Activated CD8-positive, alpha-beta memory T cell treated with anti-CD3 and anti-CD28 coated beads for 36 hours (primary cell): ENCODE results near the gene XIRP1. TPM values are rescaled to one million over a fixed set of nuclear protein-coding genes. Genes with fewer than 3 reads are reported as not detected.

ENCODE experiments used
- CTCF ChIA-PET: fragments of 350-600 bp; sonication (Branson Sonifier 250); formaldehyde crosslinking; loops from one replicate; lab custom pipeline; 2021; ENCODE audit warnings: antibody characterized with exemption; lab: Charles Lee
- POLR2A ChIA-PET: fragments of 350-600 bp; sonication (Branson Sonifier 250); formaldehyde crosslinking; loops from one replicate; lab custom pipeline; 2021; ENCODE audit warnings: antibody characterized with exemption; lab: Charles Lee
- total RNA-seq, 2 experiments: library from RNA; stranded (reverse); gene quantifications; one replicate each; pipeline ENCODE4 v1.2.3, GENCODE V29; 2021

Gene XIRP1
- total RNA-seq, 2 experiments from 2014 or later, result 4.2 to 4.3 TPM

- POLR2A ChIA-PET, result no interaction called here
- CTCF ChIA-PET, result interaction anchor here (0.6 to 0.7 kb wide), 2 partner anchors 146 to 241 kb away, joined by 3 read pairs; no protein-coding TSS in a partner anchor
These were observed 49.1 kb downstream of the XIRP1 start for GRCh38 chr3:39143051-39143885.

GRCh38 chr3:39142067-39142466 lies 50.3 kb downstream of the XIRP1 start:
- ChIA-PET POLR2A (no interaction called here), CTCF (interaction anchor here (0.9 kb wide), 1 partner anchor 11 kb away, joined by 3 read pairs; no protein-coding TSS in a partner anchor)

- ChIA-PET CTCF (interaction anchor here (0.9 kb wide), 1 partner anchor 11 kb away, joined by 3 read pairs; no protein-coding TSS in a partner anchor), POLR2A (no interaction called here)
These were observed 51.0 kb downstream of the XIRP1 start for GRCh38 chr3:39141171-39141995.

GRCh38 chr3:39140341-39140971 lies 51.9 kb downstream of the XIRP1 start:
- ChIA-PET POLR2A (no interaction called here), CTCF (no interaction called here)

GRCh38 chr3:39139442-39139841 lies 53.0 kb downstream of the XIRP1 start:
- POLR2A ChIA-PET, result no interaction called here

GRCh38 chr3:39138804-39139415 lies 53.5 kb downstream of the XIRP1 start:
- ChIA-PET POLR2A (no interaction called here), CTCF (interaction anchor here (1.6 kb wide), 1 partner anchor 150 kb away, joined by 5 read pairs; no protein-coding TSS in a partner anchor)

More at GRCh38 chr3:39139442-39139841, 53.0 kb downstream of the XIRP1 start:
- CTCF ChIA-PET, result interaction anchor here (1.6 kb wide), 1 partner anchor 149 kb away, joined by 5 read pairs; no protein-coding TSS in a partner anchor

- CTCF ChIA-PET, result interaction anchor here (1.6 kb wide), 1 partner anchor 150 kb away, joined by 5 read pairs; no protein-coding TSS in a partner anchor
- POLR2A ChIA-PET, result no interaction called here
These were observed 54.2 kb downstream of the XIRP1 start for GRCh38 chr3:39137991-39138803.

- ChIA-PET POLR2A (interaction anchor here (0.6 kb wide), 1 partner anchor 278 kb away, joined by 3 read pairs; no protein-coding TSS in a partner anchor), CTCF (no interaction called here)
These were observed 54.9 kb downstream of the XIRP1 start for GRCh38 chr3:39137435-39137936.

GRCh38 chr3:39136533-39137434 lies 55.6 kb downstream of the XIRP1 start:
- ChIA-PET CTCF (no interaction called here), POLR2A (interaction anchor here (0.6 to 1.1 kb wide), 2 partner anchors 11 to 279 kb away, joined by 3 to 4 read pairs; no protein-coding TSS in a partner anchor)

- ChIA-PET CTCF (interaction anchor here (2.1 kb wide), 1 partner anchor 153 kb away, joined by 7 read pairs; no protein-coding TSS in a partner anchor), POLR2A (no interaction called here)
These were observed 57.1 kb downstream of the XIRP1 start for GRCh38 chr3:39135170-39135805.

- ChIA-PET CTCF (interaction anchor here (2.1 kb wide), 1 partner anchor 154 kb away, joined by 7 read pairs; no protein-coding TSS in a partner anchor), POLR2A (no interaction called here)
These were observed 58.1 kb downstream of the XIRP1 start for GRCh38 chr3:39134305-39134704.

- POLR2A ChIA-PET, result no interaction called here
- CTCF ChIA-PET, result interaction anchor here (1.3 to 2.1 kb wide), 2 partner anchors 154 to 158 kb away, joined by 3 to 7 read pairs; no protein-coding TSS in a partner anchor
These were observed 58.6 kb downstream of the XIRP1 start for GRCh38 chr3:39133822-39134221.
